ENCODE measurements around the gene LRGUK.

The LRGUK gene

GRCh38 chr7:134308548-134308947, 181.4 kb downstream of the LRGUK start:
- no peak for DNase-seq

- DNase-seq, result no peak
Observed at GRCh38 chr7:134311807-134312206, 184.7 kb downstream of the LRGUK start.

GRCh38 chr7:134312717-134313116, 185.6 kb downstream of the LRGUK start:
- DNase-seq, result no peak

GRCh38 chr7:134313543-134313942, 186.4 kb downstream of the LRGUK start:
- DNase-seq, result no peak

All from SIG-M5 (cell line).